SH-SY5Y (cell line): ENCODE measurements around the gene TRAF6.

Experiments used
- GATA2 ChIP-seq: IDR thresholded peaks from 2 replicates; pipeline ENCODE4 v1.6.1; 2011; ENCODE audit warnings: mild to moderate bottlenecking, low read depth, low read length
- GATA3 ChIP-seq: IDR thresholded peaks from 2 replicates; pipeline ENCODE4 v1.6.1; 2011; ENCODE audit warnings: low read depth, mild to moderate bottlenecking, low read length, moderate library complexity

DNA sequence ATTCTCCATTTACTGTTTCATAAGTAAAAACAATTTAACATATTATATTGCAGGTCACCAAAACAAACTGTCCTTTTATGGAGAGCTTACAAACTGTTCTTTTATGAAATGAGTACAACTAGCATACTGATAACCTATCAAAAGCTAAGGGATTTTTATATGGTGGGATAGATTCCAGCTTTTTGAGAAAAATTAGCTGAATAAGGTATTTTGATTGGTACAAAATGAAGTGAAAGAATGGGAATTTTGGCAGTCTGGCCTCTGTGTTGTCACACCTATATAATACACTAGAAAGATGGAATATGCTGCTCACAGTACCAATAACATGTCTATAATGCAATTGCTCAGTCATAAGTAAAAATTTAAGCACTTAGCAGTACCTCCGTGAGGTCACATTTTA lies 11.4 kb downstream of the TRAF6 start:
- TF ChIP-seq GATA3 (no peak), GATA2 (no peak)
